OCI-LY3 (cell line): ENCODE results near the gene SLC35F3.
"Not testable (repeated sequence)": the region's sequence is repeated elsewhere in the genome, so short reads cannot be mapped to it uniquely, and the experiment has no call there.

Experiments
- H2AFZ ChIP-seq: fragments of 200-600, 300-600 bp; shearing (Covaris generic); 2 replicates; pipeline ENCODE4 v1.6.0; 2014; ENCODE audit warnings: antibody characterized with exemption, low read depth, low read length
- H3K27ac ChIP-seq: fragments of 200-600, 300-600 bp; sonication (generic); 2 replicates; pipeline ENCODE4 v1.5.1; 2014; ENCODE audit warnings: mild to moderate bottlenecking, low read length, moderate library complexity, mixed read lengths
- H3K27me3 ChIP-seq: fragments of 200-600, 300-600 bp; sonication (generic); 2 replicates; pipeline ENCODE4 v1.6.1; 2014; ENCODE audit warnings: low read depth, low read length, mixed read lengths
- H3K36me3 ChIP-seq: fragments of 200-600, 300-600 bp; sonication (generic); replicated peaks from 2 replicates; pipeline ENCODE3; 2014; ENCODE audit warnings: low read depth, low read length, mixed read lengths
- H3K4me1 ChIP-seq: fragments of 300-600, 200-600 bp; sonication (generic); 2 replicates; pipeline ENCODE4 v1.6.1; 2014; ENCODE audit warnings: low read length, mixed read lengths
- H3K4me2 ChIP-seq: fragments of 200-600, 300-600 bp; sonication (generic); 2 replicates; pipeline ENCODE4 v1.6.1; 2014; ENCODE audit warnings: low read length, mixed read lengths
- H3K4me3 ChIP-seq: fragments of 300-600, 200-600 bp; sonication (generic); 2 replicates; pipeline ENCODE4 v1.5.1; 2014; ENCODE audit warnings: antibody characterized with exemption, mild to moderate bottlenecking, low read length, moderate library complexity
- H3K79me2 ChIP-seq: fragments of 300-600, 200-600 bp; shearing (Covaris generic); 2 replicates; pipeline ENCODE4 v1.6.1; 2014; ENCODE audit warnings: mild to moderate bottlenecking, low read length, mixed read lengths
- H3K9ac ChIP-seq: fragments of 300-600, 200-600 bp; shearing (Covaris generic); 2 replicates; pipeline ENCODE4 v1.6.0; 2014; ENCODE audit warnings: mild to moderate bottlenecking, low read length, moderate library complexity
- H3K9me3 ChIP-seq: fragments of 200-600, 300-600 bp; shearing (Covaris generic); 2 replicates; pipeline ENCODE4 v1.6.1; 2014; ENCODE audit warnings: low read length, mixed read lengths; ENCODE audit not compliant: insufficient read depth
- H4K20me1 ChIP-seq: fragments of 200-600, 300-600 bp; sonication (generic); 2 replicates; pipeline ENCODE4 v1.6.1; 2016; ENCODE audit warnings: low read length, mixed read lengths; ENCODE audit not compliant: insufficient read depth
- EZH2phosphoT487 ChIP-seq: fragments of 200-600 bp; shearing (Covaris generic); IDR thresholded peaks from 2 replicates; pipeline ENCODE4 v1.6.1; 2018; ENCODE audit warnings: antibody characterized with exemption, mixed run types, low read depth
- TF ChIP-seq, protein P1 (sequence below): fragments of 200-600, 300-600 bp; sonication (generic); IDR thresholded peaks from 2 replicates; pipeline ENCODE4 v1.5.1; 2014; ENCODE audit warnings: antibody characterized with exemption, low read length, low read depth

The SLC35F3 gene

DNA sequence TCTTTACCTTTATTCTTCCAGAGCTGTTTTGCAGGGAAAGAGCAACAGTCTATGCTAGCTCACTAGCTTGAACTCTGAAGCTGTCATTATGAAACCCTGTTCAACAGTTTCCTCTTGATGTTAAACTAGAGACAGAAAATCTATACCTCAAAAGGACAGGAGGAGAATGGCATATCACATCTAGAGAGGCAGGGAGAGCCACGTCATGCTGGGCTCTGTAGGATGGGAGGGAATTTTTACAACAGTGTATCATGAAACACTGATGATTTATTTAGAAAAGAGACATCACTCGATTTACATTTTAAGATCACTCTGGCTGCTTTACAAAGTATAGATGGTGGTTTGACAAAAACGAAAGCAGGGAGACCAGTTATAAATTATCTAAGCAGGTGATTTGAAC is 243.9 kb downstream of the SLC35F3 start:
- Histone ChIP-seq H2AFZ (no peak overlapping the region), H3K4me3 (no peak overlapping the region), H3K4me2 (no peak overlapping the region), H3K9me3 (no peaks in the 10 kb centered on the region), H3K9ac (no peak overlapping the region), H3K79me2 (no peaks in the 10 kb centered on the region), H4K20me1 (no peaks in the 10 kb centered on the region), H3K27me3 (peaks cover 31% of the 10 kb centered on the region), H3K36me3 (no peaks in the 10 kb centered on the region), H3K27ac (no peak overlapping the region), H3K4me1 (no peaks in the 10 kb centered on the region)
- TF ChIP-seq, protein P1, sequence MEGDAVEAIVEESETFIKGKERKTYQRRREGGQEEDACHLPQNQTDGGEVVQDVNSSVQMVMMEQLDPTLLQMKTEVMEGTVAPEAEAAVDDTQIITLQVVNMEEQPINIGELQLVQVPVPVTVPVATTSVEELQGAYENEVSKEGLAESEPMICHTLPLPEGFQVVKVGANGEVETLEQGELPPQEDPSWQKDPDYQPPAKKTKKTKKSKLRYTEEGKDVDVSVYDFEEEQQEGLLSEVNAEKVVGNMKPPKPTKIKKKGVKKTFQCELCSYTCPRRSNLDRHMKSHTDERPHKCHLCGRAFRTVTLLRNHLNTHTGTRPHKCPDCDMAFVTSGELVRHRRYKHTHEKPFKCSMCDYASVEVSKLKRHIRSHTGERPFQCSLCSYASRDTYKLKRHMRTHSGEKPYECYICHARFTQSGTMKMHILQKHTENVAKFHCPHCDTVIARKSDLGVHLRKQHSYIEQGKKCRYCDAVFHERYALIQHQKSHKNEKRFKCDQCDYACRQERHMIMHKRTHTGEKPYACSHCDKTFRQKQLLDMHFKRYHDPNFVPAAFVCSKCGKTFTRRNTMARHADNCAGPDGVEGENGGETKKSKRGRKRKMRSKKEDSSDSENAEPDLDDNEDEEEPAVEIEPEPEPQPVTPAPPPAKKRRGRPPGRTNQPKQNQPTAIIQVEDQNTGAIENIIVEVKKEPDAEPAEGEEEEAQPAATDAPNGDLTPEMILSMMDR = no peak
- TF ChIP-seq EZH2phosphoT487 = no peak

DNA sequence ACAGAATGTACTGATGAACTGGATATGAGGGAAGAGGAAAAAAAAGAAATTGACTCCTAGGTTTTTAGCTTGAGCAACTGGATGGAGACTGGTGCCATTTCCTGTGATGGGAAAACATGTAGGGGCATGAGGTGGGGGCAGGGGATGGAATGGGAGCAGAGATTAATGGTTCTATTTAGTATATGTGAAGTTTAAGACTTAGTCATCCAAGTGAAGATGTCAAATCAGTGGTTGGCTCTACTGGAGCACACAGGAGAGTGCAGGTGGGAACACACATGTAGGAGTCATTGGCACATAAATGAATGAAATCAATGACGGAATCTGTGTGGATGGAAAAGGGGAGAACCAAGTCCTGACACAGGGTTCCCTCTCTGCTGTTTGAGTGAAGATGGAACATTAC is 244.3 kb downstream of the SLC35F3 start:
- H3K79me2 ChIP-seq = no peaks in the 10 kb centered on the region
- no peak overlapping the region for H3K27ac ChIP-seq
- no peak overlapping the region for H3K4me3 ChIP-seq
- no peaks in the 10 kb centered on the region for H3K9me3 ChIP-seq
- TF ChIP-seq, protein P1 = no peak
- no peak for TF ChIP-seq EZH2phosphoT487
- H3K4me1 ChIP-seq = no peaks in the 10 kb centered on the region
- H3K36me3 ChIP-seq = no peaks in the 10 kb centered on the region
- no peaks in the 10 kb centered on the region for H4K20me1 ChIP-seq
- H3K4me2 ChIP-seq = no peak overlapping the region
- H3K9ac ChIP-seq = no peak overlapping the region
- H3K27me3 ChIP-seq = peaks cover 27% of the 10 kb centered on the region
- H2AFZ ChIP-seq = no peak overlapping the region

DNA sequence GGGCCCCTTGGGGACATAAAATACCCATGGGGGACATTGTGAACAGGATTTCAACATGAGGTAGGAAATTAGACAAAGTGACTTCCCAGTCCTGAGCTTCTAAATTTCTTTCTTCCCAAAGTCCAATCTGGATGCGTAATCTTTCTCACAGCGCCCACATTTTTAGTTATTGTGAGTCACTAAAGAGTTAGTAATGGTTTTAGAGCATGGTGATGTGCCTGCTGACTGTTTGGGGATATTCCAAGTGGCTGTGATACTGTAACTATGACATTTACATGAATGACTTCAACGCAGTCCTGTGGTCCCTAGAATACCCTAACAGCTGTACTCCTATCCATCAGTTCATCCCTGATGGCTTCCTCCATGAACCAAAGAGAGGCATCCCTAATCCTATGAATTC is 244.7 kb downstream of the SLC35F3 start:
- no peak overlapping the region for H3K9ac ChIP-seq
- no peak overlapping the region for H3K4me3 ChIP-seq
- H3K4me2 ChIP-seq = no peak overlapping the region
- no peaks in the 10 kb centered on the region for H3K36me3 ChIP-seq
- TF ChIP-seq, protein P1 = no peak
- no peak for TF ChIP-seq EZH2phosphoT487
- no peak overlapping the region for H2AFZ ChIP-seq
- H3K27me3 ChIP-seq = peaks cover 24% of the 10 kb centered on the region
- no peaks in the 10 kb centered on the region for H3K9me3 ChIP-seq
- H4K20me1 ChIP-seq = no peaks in the 10 kb centered on the region
- H3K27ac ChIP-seq = no peak overlapping the region
- no peaks in the 10 kb centered on the region for H3K79me2 ChIP-seq
- no peaks in the 10 kb centered on the region for H3K4me1 ChIP-seq

DNA sequence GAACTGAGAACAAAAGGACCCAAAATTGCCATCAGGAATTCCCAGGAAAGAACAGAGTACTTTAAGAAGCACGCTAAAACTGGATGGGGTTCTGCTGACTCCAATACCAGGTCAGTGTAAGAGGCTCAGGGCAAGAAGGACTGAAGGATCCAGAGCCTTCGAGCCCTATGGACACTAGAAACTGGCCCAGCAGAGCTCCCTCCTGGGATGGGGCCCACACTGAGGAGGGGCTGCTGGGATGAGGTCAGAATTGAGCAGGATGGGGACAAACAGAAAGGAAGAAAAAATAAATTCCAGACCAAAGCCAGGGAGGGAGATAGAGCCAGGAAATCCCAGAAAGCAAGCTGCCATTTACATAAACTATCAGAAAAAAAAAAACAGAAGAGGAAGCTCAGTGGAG is 246.4 kb downstream of the SLC35F3 start:
- H3K4me3 ChIP-seq = no peak overlapping the region
- no peaks in the 10 kb centered on the region for H4K20me1 ChIP-seq
- H3K36me3 ChIP-seq = no peaks in the 10 kb centered on the region
- no peak overlapping the region for H3K27ac ChIP-seq
- no peak overlapping the region for H3K9ac ChIP-seq
- no peak overlapping the region for H2AFZ ChIP-seq
- no peaks in the 10 kb centered on the region for H3K4me1 ChIP-seq
- no peak for TF ChIP-seq EZH2phosphoT487
- TF ChIP-seq, protein P1 = no peak
- no peak overlapping the region for H3K4me2 ChIP-seq
- no peaks in the 10 kb centered on the region for H3K79me2 ChIP-seq
- H3K27me3 ChIP-seq = peaks cover 8% of the 10 kb centered on the region
- no peaks in the 10 kb centered on the region for H3K9me3 ChIP-seq

DNA sequence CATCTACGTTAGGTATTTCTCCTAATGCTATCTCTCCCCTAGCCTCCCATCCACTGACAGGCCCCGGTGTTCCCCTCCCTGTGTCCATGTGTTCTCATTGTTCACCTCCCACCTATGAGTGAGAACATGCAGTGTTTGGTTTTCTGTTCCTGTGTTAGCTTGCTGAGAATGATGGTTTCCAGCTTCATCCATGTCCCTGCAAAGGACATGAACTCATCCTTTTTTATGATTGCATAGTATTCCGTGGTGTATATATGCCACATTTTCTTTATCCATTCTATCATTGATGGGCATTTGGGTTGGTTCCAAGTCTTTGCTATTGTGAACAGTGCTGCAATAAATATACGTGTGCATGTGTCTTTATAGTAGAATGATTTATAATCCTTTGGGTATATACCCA is 247.9 kb downstream of the SLC35F3 start:
- H3K4me2 ChIP-seq, H3K9ac ChIP-seq, H3K36me3 ChIP-seq, H3K27ac ChIP-seq, H3K4me1 ChIP-seq, H4K20me1 ChIP-seq, H3K9me3 ChIP-seq, H3K79me2 ChIP-seq, H3K27me3 ChIP-seq, H3K4me3 ChIP-seq, H2AFZ ChIP-seq: not testable (repeated sequence)
